ENCODE measurements around the gene TNIP1. TPM values are rescaled to one million over a fixed set of nuclear protein-coding genes. Genes with fewer than 3 reads are reported as not detected.
A peak's percentile ranks its signal among the peaks of the same experiment; 100 is the strongest.

TNIP1 gene
- total and polyA plus RNA-seq, 4 donors, result 81.5 to 308 (median 129) TPM

DNA sequence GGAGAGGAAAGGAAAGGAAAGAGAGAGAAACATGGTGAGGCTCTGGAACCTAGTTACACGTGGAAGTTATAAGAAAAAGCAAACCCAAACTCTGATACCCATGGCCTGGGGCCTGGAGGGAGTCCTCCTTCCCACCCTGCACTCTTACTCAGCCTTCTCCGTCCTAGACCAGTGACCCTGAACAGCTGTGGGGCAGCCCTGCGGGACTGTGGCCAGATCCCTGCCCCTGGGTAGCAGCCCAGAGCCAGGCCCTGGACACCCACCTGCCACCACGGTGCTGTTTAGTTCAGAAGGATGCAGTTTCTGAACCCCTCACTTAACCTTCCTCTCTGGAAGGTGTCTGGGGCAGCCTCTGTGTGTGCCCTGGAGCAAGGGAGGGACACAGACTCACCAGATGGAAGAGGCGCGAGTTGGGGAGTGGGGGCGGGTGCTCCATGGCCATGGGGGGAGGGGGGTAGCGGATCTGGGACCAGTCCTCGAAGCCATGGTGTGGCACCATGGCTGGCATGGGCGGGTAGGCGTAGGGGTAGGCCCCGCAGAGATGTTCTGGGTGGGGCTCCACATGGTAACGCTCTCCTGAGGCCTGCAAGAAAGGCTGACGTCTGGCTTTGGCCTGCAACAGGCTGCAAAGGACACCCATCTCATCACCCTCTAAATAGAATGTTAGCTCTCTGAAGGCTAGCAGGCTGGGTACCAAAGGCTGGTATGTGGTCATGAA is 47.5 kb downstream of the TNIP1 start:
- TF ChIP-seq, protein P1, sequence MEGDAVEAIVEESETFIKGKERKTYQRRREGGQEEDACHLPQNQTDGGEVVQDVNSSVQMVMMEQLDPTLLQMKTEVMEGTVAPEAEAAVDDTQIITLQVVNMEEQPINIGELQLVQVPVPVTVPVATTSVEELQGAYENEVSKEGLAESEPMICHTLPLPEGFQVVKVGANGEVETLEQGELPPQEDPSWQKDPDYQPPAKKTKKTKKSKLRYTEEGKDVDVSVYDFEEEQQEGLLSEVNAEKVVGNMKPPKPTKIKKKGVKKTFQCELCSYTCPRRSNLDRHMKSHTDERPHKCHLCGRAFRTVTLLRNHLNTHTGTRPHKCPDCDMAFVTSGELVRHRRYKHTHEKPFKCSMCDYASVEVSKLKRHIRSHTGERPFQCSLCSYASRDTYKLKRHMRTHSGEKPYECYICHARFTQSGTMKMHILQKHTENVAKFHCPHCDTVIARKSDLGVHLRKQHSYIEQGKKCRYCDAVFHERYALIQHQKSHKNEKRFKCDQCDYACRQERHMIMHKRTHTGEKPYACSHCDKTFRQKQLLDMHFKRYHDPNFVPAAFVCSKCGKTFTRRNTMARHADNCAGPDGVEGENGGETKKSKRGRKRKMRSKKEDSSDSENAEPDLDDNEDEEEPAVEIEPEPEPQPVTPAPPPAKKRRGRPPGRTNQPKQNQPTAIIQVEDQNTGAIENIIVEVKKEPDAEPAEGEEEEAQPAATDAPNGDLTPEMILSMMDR (IDR thresholded peaks at IDR 0.05; ENCODE audit: control extremely low read depth, extremely low read depth), result no peak
- 95 to 96% methylated on average over 14 of the region's 14 CpGs for WGBS, 2 donors
- Histone ChIP-seq H3K27me3 (ENCODE audit: control insufficient read depth in 3 of 3, insufficient read depth in 3 of 3, low read length in 2 of 3) (no peaks in the 10 kb centered on the region), H3K9me3 (ENCODE audit: control insufficient read depth in 4 of 4, insufficient read depth in 3 of 4, low read length in 3 of 4) (no peaks in the 10 kb centered on the region), H3K9ac (ENCODE audit: insufficient read depth in 1 of 2, low read length in 2 of 2) (no peak overlapping the region), H3K27ac (ENCODE audit: low read depth in 1 of 2, low read length in 1 of 2) (peak overlapping the region in 1 of 2 donors; percentile 26), H3K4me3 (no peak overlapping the region), H3K36me3 (ENCODE audit: control insufficient read depth in 4 of 4, insufficient read depth in 4 of 4, low read length in 4 of 4) (peaks cover 0 to 66% (median 29%) of the 10 kb centered on the region in 4 donors), H3K4me1 (ENCODE audit: control insufficient read depth in 5 of 5, insufficient read depth in 5 of 5, low read length in 5 of 5) (peaks cover 0 to 33% (median 20%) of the 10 kb centered on the region in 5 donors)
- DNase-seq (no peak), ATAC-seq (ENCODE audit: insufficient read depth, low FRiP score) (no peak)

DNA sequence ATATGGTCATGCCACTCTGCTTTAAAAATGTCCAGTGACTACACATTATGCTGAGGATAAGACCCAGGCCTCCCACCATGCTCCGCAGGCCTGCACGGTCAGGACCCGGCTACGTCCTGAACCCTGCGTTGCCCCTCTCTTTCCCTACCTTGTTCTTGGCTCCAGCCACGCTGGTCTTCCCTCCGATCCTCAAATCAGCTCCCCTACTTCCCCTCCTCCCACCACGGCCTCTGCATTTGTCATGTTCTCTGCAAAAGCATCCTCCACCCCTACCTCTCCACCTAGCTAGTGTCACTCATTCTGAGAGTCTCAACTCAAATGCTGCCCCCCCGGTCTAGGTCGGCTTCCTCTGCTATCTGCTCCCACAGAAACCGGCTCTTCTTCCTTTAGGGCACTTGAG is 49.3 kb downstream of the TNIP1 start:
- no peak overlapping the region for H3K9ac ChIP-seq (ENCODE audit: insufficient read depth in 1 of 2, low read length in 2 of 2)
- no peaks in the 10 kb centered on the region for H3K27me3 ChIP-seq (ENCODE audit: control insufficient read depth in 3 of 3, insufficient read depth in 3 of 3, low read length in 2 of 3)
- TF ChIP-seq, protein P1 (IDR thresholded peaks at IDR 0.05; ENCODE audit: control extremely low read depth, extremely low read depth), result no peak
- no peak for ATAC-seq (ENCODE audit: insufficient read depth, low FRiP score)
- H3K4me3 ChIP-seq, result no peak overlapping the region
- no peak for DNase-seq
- peaks cover 0 to 2% (median 0%) of the 10 kb centered on the region in 4 donors for H3K9me3 ChIP-seq (ENCODE audit: control insufficient read depth in 4 of 4, insufficient read depth in 3 of 4, low read length in 3 of 4)
- H3K27ac ChIP-seq (ENCODE audit: low read depth in 1 of 2, low read length in 1 of 2), result no peak overlapping the region
- peaks cover 6 to 74% (median 35%) of the 10 kb centered on the region in 4 donors for H3K36me3 ChIP-seq (ENCODE audit: control insufficient read depth in 4 of 4, insufficient read depth in 4 of 4, low read length in 4 of 4)
- WGBS, 2 donors, result 92 to 95% methylated on average over 11 of the region's 11 CpGs
- peaks cover 8 to 21% (median 15%) of the 10 kb centered on the region in 5 donors for H3K4me1 ChIP-seq (ENCODE audit: control insufficient read depth in 5 of 5, insufficient read depth in 5 of 5, low read length in 5 of 5)

DNA sequence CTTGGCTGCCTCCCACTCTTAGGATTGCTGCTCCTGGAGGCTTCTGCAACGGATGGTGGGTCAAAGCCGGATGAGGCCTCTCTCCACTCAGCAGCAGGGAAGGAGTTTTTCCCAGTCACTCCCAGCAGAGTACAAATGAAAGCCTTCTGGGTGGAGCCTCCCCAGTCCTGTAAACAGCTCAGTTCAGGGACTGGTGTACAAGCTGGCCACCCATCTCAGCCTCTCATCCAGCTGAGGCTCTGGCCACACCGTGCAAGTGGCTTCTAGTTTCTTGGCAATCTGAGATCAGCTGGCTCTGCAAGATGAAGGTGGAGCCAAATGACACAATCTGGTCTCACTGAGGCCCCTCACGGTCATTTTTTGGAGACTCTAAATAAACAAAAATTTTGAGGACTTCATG is 50.5 kb downstream of the TNIP1 start:
- H3K27ac ChIP-seq (ENCODE audit: low read depth in 1 of 2, low read length in 1 of 2), result peak overlapping the region; percentile 37 to 62

More for the DNA sequence above, 50.5 kb downstream of the TNIP1 start:
- ATAC-seq (ENCODE audit: insufficient read depth, low FRiP score), result no peak
- Histone ChIP-seq H3K9ac (ENCODE audit: insufficient read depth in 1 of 2, low read length in 2 of 2) (no peak overlapping the region), H3K4me3 (no peak overlapping the region), H3K9me3 (ENCODE audit: control insufficient read depth in 4 of 4, insufficient read depth in 3 of 4, low read length in 3 of 4) (peaks cover 0 to 2% (median 0%) of the 10 kb centered on the region in 4 donors), H3K36me3 (ENCODE audit: control insufficient read depth in 4 of 4, insufficient read depth in 4 of 4, low read length in 4 of 4) (peaks cover 11 to 71% (median 31%) of the 10 kb centered on the region in 4 donors), H3K4me1 (ENCODE audit: control insufficient read depth in 5 of 5, insufficient read depth in 5 of 5, low read length in 5 of 5) (peaks cover 9 to 21% (median 18%) of the 10 kb centered on the region in 5 donors), H3K27me3 (ENCODE audit: control insufficient read depth in 3 of 3, insufficient read depth in 3 of 3, low read length in 2 of 3) (no peaks in the 10 kb centered on the region)
- WGBS, 2 donors, result 42 to 80% methylated on average over 4 of the region's 4 CpGs
- TF ChIP-seq, protein P1 (IDR thresholded peaks at IDR 0.05; ENCODE audit: control extremely low read depth, extremely low read depth), result no peak
- DNase-seq, result peak; percentile 71 to 90 (median 86)
